GM19455 (cell line): ENCODE results near the gene EWSR1.

Experiments used
- ATAC-seq: cut with Tn5 transposase; IDR thresholded peaks from one replicate; pipeline ENCODE4 v1.9.1; 2021; ENCODE audit not compliant: unreplicated experiment

EWSR1 gene

DNA sequence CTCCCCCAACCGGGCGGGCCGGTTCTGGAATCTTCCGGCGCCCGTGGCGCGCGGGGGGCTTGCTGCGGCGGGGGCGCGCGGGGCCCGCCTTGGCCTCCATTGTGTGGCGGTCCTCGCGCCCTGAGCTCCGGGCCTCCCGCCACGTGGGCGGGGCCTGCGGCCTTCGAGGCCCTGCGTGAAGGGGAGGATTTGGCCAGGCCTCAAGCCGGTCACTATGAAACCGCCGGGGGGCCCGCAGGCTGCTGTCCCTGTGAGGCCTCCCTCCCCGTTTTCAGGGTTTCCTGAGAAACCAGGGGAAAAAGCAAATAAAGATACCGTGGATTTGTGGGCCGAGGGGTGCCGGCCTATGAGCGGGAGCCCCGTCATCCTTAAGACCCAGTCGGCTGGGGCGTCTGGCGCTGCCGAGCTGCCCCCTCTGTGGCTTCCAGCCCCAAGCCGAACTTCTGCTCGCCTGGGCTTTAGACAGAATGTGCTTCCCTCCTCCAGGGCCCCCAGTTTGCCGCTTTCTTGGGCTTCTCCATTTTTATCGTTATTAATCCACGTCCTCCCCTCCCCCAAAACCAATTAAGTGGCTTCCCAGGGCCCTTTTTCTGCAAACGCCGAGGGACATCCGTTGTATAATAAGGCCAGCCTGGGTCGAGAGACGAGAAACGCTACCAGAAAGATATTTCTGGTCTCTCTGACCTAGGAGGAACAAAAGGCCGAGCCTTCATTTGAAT lies 602 bp downstream of the EWSR1 start:
- peak; percentile 26 for ATAC-seq

DNA sequence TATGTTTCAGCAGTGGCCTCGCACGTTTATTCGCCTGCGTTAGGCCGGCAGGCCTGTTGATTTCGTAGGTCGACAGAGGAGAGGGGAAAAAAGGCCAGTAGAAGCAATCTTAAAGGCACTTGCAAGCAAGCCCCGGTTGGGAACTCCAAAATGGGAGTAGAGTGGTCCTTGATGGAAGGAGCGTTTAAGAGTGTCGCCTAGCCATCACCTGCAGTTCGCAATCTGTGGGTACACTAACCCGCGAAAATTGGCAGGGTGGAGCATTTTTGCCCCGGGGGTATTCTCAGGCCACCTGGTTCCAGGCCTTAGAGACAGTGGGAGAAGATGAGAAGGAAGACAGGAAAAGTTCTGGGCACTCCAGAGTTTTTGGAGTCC lies 1.1 kb downstream of the EWSR1 start:
- ATAC-seq, result no peak

DNA sequence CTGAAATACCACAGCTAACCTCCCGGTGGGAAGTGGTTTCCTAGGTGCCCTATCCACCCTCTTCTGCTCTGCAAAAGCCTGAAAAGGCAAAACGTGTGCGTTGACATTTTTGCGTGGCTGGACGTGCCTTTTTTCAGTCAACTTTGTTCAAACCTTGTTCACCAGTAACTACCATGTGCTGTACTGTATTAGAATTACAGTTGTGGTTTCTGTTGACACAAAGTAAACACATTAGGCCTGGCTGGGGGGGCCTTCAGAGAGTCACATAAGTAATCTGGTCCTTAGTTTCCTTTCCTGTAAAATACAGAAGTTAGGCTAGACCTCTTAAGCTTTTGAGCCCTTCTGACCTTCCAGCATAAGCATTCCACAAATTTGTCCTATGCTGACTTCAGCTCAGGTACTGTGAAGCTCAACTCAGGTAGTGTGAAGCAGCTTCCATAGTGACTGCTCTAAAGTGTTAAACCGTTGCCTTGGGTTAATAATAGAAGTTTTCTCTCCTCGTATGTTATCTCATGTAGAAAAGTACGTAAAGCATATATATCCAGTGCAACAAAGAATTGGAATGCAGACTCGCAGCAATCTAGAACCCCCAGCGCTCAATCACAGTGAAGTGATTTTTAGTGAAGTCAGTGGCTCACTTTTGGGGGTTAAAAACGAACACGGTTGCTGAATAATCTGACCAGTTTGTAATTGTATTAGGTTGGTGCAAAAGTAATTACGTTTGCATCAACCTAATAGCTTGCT lies 1.8 kb downstream of the EWSR1 start:
- ATAC-seq, result no peak

DNA sequence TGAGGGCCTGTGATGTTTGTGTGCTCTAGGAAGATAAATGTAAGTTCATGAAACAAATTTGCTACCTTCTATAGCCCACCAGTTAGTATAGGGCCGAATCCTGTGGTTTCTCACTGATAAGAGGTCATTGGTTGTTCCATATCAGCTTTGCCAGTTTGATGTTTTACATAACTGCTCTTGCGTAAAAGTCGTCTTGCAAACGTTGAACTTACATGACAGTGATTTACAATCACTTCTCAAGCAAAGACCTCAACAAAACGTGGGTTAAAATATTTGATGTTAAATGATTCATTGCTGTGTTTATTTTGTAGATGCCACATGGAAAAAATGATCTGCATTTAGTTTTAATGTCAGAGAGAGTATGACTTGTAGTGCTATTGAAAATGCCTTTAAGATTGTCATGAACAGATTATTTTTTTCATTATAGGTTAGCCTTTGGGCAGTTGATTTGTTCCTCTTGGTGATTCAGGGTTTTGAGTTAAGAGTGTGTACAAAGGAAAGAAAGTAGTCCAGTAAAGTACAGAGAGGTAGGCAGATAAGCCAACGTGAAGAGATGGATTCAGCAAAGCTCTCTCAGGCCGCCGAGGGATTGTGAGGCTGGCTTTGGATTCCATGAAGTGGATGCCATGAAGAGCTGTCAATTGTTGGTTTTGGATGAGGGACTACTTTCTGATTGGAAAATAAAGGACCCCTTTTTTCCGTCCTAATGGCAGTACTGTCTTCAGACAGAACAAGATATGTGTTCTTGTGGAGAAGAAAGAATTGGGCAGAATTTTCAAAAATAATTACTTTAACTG lies 2.6 kb downstream of the EWSR1 start:
- no peak for ATAC-seq

DNA sequence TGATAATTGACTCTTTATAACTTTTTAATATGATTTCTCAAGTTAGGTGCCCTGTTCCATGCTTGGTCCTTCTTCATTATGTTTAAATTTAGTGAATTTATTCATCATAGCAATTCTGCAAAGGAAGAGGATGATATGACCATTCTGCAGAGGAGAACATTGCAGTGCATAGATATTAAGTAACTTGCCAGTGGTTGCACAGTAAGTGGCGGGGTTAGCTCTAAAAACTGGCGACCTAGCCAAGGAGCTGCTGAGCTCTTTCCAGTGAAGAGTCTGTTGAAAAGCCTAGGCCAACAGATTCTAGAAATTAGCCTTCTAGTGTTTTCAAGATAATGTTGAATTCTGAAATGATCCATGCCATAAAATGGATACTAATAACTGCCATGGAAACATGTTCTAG lies 4.6 kb downstream of the EWSR1 start:
- ATAC-seq, result no peak

DNA sequence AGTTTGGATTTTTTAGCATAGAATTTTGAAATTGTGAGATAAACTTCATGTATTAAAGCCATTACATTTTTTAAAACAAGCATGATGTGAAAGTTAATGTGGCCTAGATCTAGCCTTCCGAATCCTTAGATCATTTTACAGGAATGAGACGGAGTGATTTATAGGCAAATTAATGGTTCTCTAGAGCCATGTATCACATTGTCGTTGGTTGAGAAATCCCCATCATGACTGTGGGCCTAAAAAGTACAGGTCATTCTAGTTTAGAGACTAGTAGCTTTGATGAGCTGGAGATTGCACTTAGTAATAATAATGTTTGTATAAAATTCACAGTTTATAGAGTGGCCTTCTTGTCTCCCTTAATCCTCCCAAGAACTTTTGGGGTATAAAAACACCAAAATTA lies 7.1 kb downstream of the EWSR1 start:
- no peak for ATAC-seq

DNA sequence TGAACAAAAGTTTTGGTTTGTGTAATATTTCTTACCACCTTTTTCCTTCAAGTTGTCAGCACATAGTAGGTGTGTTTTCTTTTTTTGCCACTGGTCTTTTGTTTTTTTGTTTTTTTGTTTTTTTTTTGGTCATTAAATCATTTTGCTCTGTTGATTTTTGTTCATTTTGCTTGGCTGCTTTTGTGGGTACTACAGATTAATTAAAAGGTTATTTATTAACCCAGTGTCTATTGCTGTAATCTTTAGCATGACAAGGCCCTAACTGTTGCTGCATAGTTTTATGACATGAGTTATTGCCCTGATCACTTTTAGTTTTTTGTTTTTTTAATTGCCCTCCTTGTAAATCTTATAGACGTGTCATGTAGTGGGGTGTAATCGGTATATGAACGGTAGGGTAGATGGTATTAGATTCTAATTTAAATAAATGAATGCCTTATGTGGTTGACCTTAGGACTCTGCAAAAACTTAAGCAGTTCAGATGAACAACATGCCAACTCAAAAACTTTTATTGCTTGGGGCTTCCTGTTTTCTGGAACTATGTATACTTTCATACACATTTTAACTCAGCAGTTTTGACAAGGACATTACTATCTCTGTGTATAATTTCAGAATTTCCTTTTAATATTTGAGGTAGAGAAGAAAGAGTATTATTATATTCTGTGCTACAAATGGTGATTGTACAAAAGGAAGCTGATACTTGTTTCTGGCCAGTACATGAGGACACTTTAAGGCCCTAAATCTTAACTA lies 7.9 kb downstream of the EWSR1 start:
- no peak for ATAC-seq

DNA sequence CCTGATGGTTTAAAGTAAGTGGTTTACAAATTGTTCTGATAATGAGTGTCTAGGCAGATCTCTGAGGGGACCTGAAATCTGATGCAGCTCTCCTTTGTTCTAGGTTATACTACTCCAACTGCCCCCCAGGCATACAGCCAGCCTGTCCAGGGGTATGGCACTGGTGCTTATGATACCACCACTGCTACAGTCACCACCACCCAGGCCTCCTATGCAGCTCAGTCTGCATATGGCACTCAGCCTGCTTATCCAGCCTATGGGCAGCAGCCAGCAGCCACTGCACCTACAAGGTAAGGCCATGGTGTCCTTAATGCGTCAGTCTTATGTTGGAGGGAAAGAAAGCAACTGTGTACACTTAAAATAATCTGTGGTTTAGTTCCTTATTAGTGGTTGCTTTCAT lies 9.9 kb downstream of the EWSR1 start:
- ATAC-seq, result no peak

DNA sequence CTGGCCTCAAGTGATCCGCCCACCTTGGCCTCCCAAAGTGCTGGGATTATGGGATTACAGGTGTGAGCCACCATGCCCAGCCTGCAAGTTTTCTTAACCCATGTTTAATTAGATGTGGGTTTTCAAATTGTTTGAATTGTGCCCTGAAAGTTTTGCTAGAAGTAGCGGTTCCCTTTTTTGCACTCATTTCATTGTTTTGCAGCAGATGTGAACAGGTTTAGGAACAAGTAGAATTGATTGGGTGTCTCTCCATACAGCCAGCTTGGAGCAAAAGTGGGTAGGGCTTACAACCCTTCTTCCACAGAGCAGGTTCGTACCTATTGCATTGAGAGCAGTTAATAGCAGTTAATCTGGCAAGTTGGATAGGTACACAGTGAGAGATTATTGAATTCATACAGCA lies 16.1 kb downstream of the EWSR1 start:
- ATAC-seq, result no peak

DNA sequence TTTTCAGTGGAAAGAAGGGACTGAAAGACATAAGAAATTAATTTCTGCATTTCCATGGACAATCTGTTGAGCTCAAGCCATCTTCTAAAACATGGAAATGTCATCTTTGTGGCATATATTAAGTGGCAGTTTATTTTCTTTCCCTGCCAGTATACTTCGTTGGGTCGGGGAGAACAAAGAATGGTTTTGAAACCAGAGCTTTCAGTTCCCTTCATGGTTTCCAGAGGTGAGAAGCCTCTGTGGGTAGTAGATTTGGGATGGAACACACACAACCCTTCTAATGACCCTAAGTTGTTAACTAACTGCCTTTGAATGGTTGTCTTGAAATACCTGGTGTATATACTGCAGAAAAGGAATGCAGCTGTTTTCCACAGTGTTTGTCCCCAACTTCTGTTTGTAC lies 20.8 kb downstream of the EWSR1 start:
- ATAC-seq, result no peak

DNA sequence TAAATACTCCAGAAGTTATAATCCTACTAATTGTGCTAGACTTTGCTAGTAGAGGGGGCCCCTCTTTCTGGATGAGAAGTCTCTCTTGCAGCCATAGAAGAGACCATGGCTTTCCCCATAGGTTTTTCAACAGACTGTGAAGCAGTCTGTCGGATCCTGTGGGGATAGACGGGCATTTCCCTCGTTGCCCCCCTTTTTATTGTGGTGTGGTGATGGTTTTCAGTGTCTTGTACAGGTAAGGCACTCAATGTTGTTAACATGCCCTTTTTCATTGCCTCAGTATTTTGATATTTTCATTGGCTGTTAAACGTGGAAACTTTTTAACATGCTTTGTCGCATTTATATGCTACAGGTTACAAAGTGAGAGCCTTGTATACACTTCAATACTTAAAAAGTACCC lies 22.0 kb downstream of the EWSR1 start:
- ATAC-seq, result no peak

DNA sequence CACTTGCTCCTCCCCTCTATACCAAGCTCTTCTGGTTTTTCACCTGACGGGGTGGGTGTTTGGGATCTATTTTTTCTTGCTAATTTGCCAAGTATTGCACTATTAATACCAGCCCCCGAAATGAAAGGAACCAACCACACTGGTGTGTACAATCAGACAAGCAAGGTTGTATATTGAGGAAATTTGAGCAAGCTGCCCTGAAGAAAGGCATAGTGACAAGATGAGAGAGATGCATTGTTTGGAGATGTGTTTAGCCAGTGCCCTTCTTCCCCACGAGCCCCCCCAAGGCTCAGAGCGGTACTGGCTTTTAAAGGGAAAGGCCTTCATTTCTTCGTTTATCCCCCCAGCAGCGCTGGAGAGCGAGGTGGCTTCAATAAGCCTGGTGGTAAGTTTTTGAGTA lies 23.1 kb downstream of the EWSR1 start:
- no peak for ATAC-seq

DNA sequence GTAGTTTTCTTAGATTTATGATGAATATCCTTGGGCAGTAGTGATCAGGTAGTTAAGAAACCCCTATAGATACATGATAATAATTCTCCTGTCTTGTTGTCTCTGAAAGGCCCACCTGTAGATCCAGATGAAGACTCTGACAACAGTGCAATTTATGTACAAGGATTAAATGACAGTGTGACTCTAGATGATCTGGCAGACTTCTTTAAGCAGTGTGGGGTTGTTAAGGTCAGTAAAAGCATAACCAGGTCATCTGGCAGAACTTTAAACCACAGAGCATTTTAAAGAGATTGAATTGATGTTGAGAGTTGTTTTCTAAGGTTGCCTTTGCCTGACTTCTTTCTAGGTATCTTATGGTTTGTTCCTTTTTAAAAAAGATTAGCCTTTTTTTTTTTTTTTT lies 24.3 kb downstream of the EWSR1 start:
- no peak for ATAC-seq

DNA sequence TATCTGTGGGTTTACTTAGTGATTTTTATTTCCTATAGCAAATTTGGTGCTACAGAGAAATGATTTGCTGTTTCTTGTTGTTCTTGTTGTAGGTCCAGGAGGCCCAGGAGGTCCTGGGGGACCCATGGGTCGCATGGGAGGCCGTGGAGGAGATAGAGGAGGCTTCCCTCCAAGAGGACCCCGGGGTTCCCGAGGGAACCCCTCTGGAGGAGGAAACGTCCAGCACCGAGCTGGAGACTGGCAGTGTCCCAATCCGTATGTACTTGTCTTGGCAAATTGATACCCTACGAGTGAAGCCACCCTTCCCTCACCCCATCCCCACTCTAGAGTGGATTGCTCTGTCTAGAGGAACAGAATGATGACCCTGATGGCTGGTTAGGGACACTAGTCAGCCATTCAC lies 30.6 kb downstream of the EWSR1 start:
- ATAC-seq, result no peak

DNA sequence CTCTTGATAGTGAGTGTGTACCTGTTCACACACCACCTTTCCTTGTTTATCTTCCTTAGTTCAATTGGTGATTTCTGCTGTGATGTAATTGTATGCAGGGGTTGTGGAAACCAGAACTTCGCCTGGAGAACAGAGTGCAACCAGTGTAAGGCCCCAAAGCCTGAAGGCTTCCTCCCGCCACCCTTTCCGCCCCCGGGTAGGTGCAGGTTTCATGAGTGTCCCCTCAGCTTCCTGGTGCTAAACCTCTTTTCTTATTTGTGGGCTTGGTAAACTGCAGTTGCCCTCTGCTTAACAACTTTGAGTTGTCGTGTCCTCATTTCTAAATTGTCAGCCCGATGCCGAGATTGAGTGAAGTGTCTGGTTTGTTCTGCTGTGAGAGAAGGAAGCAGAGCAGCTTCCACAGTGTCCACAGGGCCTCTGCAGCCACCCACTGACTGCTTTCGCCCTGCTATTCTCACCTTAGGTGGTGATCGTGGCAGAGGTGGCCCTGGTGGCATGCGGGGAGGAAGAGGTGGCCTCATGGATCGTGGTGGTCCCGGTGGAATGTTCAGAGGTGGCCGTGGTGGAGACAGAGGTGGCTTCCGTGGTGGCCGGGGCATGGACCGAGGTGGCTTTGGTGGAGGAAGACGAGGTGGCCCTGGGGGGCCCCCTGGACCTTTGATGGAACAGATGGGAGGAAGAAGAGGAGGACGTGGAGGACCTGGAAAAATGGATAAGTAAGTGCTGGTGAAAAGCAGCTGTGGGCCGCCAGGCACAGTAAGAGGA lies 31.2 kb downstream of the EWSR1 start:
- no peak for ATAC-seq

DNA sequence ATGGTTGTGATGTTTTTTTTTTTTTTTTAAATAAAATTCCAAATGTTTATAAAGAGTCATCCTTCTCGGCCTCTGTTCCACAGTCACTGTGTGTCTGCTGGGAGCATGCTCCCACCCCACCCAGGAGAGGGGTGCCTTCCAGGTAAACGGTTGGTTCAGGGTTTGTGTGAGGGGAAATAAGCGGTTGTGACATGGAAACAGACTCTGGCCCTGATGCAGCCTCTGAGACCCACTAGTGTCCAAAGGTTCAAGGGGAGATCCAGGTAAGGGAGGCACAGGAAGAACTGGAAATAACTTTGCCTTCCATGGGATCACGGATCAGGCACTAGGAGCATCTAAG lies 32.4 kb downstream of the EWSR1 start:
- no peak for ATAC-seq

DNA sequence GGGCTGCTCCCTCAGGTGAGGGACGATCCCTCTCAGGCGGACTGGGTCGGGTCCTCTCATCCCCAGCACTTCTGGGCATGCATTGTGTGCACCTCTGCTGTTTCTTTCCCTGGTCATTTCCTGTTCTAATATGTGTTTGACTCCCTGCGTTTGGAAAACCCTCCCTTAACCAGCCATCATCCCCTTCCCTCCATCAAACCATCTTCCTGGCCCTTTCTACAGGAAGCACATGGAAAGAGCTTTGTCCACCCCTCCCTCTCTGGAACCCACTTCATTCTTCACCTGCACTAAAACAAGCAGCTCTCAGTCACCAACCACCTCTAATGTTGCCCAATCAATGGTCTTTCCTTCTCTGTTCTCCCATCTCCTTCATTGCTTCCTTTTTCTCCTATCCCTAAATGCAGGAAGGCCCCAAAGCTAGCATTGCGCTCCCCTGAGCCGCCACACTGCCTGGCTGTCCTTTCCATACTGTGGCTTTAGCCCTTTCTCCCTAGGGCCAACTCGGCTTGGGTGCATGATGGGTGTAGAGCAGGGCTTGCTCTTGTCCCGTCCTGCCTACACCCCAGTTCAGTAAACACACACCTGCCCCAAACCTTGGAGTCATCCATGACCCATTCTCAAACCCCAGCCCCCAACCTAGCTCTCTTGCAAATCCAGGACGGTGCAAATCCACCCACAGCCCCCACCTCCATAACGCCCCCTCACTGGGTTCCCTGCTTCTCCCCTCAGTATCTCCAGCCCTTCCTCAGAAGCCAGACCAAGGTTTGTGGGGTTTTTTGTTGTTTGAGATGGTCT lies 32.9 kb downstream of the EWSR1 start:
- ATAC-seq, result no peak

DNA sequence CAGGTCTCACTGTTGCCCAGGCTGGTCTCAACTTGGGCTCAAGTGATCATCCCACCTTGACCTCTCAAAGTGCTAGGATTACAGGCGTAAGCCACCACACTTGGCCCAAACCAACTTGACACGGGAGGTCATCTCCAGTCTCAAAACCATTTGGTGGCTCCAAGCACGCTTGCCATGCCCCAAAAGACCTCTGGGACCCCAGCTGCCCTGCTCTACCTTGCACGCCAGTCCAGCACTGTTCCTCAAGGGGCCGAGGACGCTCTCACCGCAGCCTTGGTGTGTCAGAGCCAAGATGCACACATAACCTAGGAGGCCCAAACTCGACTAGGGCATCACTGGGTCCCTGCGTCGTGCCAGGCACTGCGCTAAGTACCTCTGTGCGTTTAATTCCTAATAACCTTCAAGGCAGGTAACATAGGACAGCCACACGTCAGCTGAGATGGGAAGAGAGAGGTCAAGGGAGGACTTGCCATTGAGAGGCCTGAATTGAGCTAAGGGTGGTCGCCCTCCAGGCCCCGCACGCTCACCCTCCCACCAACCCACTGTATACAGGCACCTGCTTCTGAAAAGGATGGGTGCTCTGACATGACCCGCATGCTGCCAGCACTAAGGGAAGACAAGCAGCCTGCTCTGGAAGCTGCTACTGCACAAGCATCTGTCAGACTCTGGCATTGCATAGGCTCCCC lies 33.8 kb downstream of the EWSR1 start:
- no peak for ATAC-seq

DNA sequence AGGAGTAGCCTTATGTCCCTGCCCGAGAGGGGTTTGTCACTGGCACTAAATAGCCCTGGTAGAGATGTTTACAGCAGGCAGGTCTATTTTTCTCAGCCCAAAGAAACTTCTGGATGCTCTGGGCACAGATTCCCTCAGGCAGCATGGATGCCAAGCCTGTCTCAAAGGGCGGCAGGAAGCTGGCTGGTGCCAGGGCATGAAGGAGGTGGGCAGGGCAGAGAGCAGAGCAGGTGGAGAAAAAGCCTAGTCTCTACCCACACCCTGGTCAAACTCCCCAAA lies 34.3 kb downstream of the EWSR1 start:
- no peak for ATAC-seq
